GM12891 (cell line): ENCODE data around the gene ATP11A.

Source experiments
- PAX5 ChIP-seq: IDR thresholded peaks from 2 replicates; pipeline ENCODE4 v1.6.1; 2011; ENCODE audit warnings: low read length, moderate library complexity, mild to moderate bottlenecking; ENCODE audit not compliant: insufficient read depth, severe bottlenecking
- POLR2A ChIP-seq: IDR thresholded peaks from 2 replicates; pipeline ENCODE4 v1.6.1; 2011; ENCODE audit warnings: low read depth, low read length, control low read depth
- POLR2AphosphoS5 ChIP-seq: IDR thresholded peaks from 2 replicates; pipeline ENCODE4 v1.6.1; 2011; ENCODE audit warnings: low read depth, low read length, control low read depth
- POU2F2 ChIP-seq: IDR thresholded peaks from 2 replicates; pipeline ENCODE4 v1.6.1; 2011; ENCODE audit warnings: low read depth, mild to moderate bottlenecking, control low read depth, low read length, moderate library complexity
- SPI1 ChIP-seq: IDR thresholded peaks from 2 replicates; pipeline ENCODE4 v1.6.1; 2011; ENCODE audit warnings: low read depth, low read length, control low read depth
- TAF1 ChIP-seq: IDR thresholded peaks from 2 replicates; pipeline ENCODE4 v1.6.1; 2011; ENCODE audit warnings: low read depth, low read length, control low read depth

- TF ChIP-seq POLR2A, result no peak
- TF ChIP-seq POLR2AphosphoS5, result no peak
- no peak for TF ChIP-seq TAF1
- TF ChIP-seq SPI1, result no peak
- TF ChIP-seq POU2F2, result no peak
- no peak for TF ChIP-seq PAX5
Observed at GRCh38 chr13:112887151-112887550, 197.3 kb downstream of the ATP11A start.
